Kidney epithelial cell (primary cell): ENCODE data around the gene SLC10A6. TPM values are rescaled to one million over a fixed set of nuclear protein-coding genes. Genes with fewer than 3 reads are reported as not detected.

Experiments used
- DNase-seq: peaks from one replicate; pipeline ENCODE4 v3.0.0-alpha.2; 2010; ENCODE audit warnings: low read depth
- H3K27me3 ChIP-seq: 2 replicates; pipeline ENCODE4 v1.6.0; 2011; ENCODE audit warnings: low read length; ENCODE audit not compliant: control insufficient read depth, insufficient read depth
- H3K36me3 ChIP-seq: 2 replicates; pipeline ENCODE4 v1.5.1; 2011; ENCODE audit warnings: low read length; ENCODE audit not compliant: control insufficient read depth, insufficient read depth
- H3K4me3 ChIP-seq: 2 replicates; pipeline ENCODE4 v1.5.1; 2011; ENCODE audit warnings: low read depth, mild to moderate bottlenecking, control low read depth, low read length
- CTCF ChIP-seq: IDR thresholded peaks from 2 replicates; pipeline ENCODE4 v1.5.1; 2011; ENCODE audit warnings: mild to moderate bottlenecking, moderate library complexity, low read length, control low read depth, inconsistent platforms; ENCODE audit not compliant: insufficient read depth, poor library complexity, severe bottlenecking
- total RNA-seq: library from RNA; depleted of rRNA; stranded (reverse); fragments of >200 nt; gene quantifications from 2 replicates; pipeline ENCODE4 v1.2.3, GENCODE V29; 2015

SLC10A6 gene
- not detected in 2 replicates for total RNA-seq

- no peaks in the 10 kb centered on the region for H3K36me3 ChIP-seq
- H3K4me3 ChIP-seq = no peak within 1 kb of the TSS
- no peak for DNase-seq
- no peaks in the 10 kb centered on the region for H3K27me3 ChIP-seq
- no peak for TF ChIP-seq CTCF
These were observed at the start of gene SLC10A6 for GRCh38 chr4:86848732-86849619. Gene SLC10A6, minus strand, starts transcription at chr4:86849384. Its CDS starts 269 bp downstream, at chr4:86849115.

DNA sequence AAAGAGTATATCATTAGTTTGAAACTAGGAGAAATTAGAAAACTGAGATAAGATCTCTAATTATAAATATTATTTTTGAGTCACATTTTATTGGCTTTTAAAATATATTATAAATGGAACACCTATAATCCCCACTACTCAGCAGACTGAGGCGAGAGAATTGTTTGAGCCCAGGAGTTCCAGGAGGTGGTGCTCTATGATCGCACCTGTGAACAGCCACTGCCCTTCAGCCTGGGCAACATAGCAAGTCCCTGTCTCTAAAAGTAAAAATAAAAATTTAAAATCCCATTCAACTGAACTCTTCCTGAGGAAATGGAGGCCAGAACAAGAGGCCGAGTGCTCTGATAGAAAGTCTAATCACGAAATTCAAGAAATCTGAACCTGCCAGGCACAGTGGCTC lies 49.4 kb upstream of the SLC10A6 start:
- Histone ChIP-seq H3K36me3 (no peaks in the 10 kb centered on the region), H3K4me3 (no peak overlapping the region), H3K27me3 (no peaks in the 10 kb centered on the region)
- TF ChIP-seq CTCF = peak; percentile 47
- DNase-seq = no peak

- H3K36me3 ChIP-seq = no peaks in the 10 kb centered on the region
- H3K27me3 ChIP-seq = no peaks in the 10 kb centered on the region
- no peak for DNase-seq
- TF ChIP-seq CTCF = no peak
- H3K4me3 ChIP-seq = no peak overlapping the region
These were observed 47.4 kb upstream of the SLC10A6 start for GRCh38 chr4:86896596-86896995.

- peak; percentile 31 for DNase-seq
- Histone ChIP-seq H3K4me3 (no peak overlapping the region), H3K27me3 (no peaks in the 10 kb centered on the region), H3K36me3 (no peaks in the 10 kb centered on the region)
- peak; percentile 65 for TF ChIP-seq CTCF
These were observed 46.7 kb upstream of the SLC10A6 start for GRCh38 chr4:86895692-86896488.

DNA sequence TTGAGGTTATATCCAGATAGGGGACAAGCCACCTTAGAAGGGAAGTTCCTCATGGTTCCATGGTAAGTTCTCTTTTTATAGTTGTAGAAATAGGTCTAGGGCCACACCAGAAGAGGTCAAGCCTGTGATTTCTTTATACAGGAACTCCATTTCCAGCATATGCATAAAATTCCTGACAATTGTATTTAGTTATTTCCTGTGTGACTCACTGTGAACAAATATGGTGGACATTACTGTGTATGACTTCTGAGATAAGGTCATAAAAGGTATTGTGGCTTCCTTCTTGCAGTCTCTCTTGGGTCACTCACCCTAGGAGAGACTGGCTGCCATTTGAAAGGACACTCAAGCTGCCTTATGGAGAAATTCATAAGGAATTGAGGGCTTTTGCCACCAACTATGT lies 45.3 kb upstream of the SLC10A6 start:
- Histone ChIP-seq H3K36me3 (no peaks in the 10 kb centered on the region), H3K27me3 (no peaks in the 10 kb centered on the region), H3K4me3 (no peak overlapping the region)
- TF ChIP-seq CTCF = no peak
- no peak for DNase-seq
